Measurements from ENCODE around the gene PDCL2. TPM values are rescaled to one million over a fixed set of nuclear protein-coding genes. Genes with fewer than 3 reads are reported as not detected.

The PDCL2 gene
- total and polyA plus RNA-seq, 9 of the 15 experiments (the other 6 are each of a cell fraction or from before 2014, with no cell fraction given): 0.62 to 2.5 (median 1.2) TPM

- peak; percentile 10; the same call in 1 of the 2 replicates for TF ChIP-seq ZNF644 (tag; IDR thresholded peaks at IDR 0.05; ENCODE audit: low read depth)
- TF ChIP-seq HNRNPUL1 (IDR thresholded peaks at IDR 0.05; ENCODE audit: low read length): no peak
- TF ChIP-seq L3MBTL2 (IDR thresholded peaks at IDR 0.05): no peak
- TF ChIP-seq, protein P1, sequence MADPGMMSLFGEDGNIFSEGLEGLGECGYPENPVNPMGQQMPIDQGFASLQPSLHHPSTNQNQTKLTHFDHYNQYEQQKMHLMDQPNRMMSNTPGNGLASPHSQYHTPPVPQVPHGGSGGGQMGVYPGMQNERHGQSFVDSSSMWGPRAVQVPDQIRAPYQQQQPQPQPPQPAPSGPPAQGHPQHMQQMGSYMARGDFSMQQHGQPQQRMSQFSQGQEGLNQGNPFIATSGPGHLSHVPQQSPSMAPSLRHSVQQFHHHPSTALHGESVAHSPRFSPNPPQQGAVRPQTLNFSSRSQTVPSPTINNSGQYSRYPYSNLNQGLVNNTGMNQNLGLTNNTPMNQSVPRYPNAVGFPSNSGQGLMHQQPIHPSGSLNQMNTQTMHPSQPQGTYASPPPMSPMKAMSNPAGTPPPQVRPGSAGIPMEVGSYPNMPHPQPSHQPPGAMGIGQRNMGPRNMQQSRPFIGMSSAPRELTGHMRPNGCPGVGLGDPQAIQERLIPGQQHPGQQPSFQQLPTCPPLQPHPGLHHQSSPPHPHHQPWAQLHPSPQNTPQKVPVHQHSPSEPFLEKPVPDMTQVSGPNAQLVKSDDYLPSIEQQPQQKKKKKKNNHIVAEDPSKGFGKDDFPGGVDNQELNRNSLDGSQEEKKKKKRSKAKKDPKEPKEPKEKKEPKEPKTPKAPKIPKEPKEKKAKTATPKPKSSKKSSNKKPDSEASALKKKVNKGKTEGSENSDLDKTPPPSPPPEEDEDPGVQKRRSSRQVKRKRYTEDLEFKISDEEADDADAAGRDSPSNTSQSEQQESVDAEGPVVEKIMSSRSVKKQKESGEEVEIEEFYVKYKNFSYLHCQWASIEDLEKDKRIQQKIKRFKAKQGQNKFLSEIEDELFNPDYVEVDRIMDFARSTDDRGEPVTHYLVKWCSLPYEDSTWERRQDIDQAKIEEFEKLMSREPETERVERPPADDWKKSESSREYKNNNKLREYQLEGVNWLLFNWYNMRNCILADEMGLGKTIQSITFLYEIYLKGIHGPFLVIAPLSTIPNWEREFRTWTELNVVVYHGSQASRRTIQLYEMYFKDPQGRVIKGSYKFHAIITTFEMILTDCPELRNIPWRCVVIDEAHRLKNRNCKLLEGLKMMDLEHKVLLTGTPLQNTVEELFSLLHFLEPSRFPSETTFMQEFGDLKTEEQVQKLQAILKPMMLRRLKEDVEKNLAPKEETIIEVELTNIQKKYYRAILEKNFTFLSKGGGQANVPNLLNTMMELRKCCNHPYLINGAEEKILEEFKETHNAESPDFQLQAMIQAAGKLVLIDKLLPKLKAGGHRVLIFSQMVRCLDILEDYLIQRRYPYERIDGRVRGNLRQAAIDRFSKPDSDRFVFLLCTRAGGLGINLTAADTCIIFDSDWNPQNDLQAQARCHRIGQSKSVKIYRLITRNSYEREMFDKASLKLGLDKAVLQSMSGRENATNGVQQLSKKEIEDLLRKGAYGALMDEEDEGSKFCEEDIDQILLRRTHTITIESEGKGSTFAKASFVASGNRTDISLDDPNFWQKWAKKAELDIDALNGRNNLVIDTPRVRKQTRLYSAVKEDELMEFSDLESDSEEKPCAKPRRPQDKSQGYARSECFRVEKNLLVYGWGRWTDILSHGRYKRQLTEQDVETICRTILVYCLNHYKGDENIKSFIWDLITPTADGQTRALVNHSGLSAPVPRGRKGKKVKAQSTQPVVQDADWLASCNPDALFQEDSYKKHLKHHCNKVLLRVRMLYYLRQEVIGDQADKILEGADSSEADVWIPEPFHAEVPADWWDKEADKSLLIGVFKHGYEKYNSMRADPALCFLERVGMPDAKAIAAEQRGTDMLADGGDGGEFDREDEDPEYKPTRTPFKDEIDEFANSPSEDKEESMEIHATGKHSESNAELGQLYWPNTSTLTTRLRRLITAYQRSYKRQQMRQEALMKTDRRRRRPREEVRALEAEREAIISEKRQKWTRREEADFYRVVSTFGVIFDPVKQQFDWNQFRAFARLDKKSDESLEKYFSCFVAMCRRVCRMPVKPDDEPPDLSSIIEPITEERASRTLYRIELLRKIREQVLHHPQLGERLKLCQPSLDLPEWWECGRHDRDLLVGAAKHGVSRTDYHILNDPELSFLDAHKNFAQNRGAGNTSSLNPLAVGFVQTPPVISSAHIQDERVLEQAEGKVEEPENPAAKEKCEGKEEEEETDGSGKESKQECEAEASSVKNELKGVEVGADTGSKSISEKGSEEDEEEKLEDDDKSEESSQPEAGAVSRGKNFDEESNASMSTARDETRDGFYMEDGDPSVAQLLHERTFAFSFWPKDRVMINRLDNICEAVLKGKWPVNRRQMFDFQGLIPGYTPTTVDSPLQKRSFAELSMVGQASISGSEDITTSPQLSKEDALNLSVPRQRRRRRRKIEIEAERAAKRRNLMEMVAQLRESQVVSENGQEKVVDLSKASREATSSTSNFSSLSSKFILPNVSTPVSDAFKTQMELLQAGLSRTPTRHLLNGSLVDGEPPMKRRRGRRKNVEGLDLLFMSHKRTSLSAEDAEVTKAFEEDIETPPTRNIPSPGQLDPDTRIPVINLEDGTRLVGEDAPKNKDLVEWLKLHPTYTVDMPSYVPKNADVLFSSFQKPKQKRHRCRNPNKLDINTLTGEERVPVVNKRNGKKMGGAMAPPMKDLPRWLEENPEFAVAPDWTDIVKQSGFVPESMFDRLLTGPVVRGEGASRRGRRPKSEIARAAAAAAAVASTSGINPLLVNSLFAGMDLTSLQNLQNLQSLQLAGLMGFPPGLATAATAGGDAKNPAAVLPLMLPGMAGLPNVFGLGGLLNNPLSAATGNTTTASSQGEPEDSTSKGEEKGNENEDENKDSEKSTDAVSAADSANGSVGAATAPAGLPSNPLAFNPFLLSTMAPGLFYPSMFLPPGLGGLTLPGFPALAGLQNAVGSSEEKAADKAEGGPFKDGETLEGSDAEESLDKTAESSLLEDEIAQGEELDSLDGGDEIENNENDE (IDR thresholded peaks at IDR 0.05; ENCODE audit: low read depth, low read length): no peak
- no peak for TF ChIP-seq LARP7 (IDR thresholded peaks at IDR 0.05)
- TF ChIP-seq KDM1A (IDR thresholded peaks at IDR 0.05): peak; percentile 55 to 64; a peak in 2 of 4 replicates
- TF ChIP-seq, protein P2, sequence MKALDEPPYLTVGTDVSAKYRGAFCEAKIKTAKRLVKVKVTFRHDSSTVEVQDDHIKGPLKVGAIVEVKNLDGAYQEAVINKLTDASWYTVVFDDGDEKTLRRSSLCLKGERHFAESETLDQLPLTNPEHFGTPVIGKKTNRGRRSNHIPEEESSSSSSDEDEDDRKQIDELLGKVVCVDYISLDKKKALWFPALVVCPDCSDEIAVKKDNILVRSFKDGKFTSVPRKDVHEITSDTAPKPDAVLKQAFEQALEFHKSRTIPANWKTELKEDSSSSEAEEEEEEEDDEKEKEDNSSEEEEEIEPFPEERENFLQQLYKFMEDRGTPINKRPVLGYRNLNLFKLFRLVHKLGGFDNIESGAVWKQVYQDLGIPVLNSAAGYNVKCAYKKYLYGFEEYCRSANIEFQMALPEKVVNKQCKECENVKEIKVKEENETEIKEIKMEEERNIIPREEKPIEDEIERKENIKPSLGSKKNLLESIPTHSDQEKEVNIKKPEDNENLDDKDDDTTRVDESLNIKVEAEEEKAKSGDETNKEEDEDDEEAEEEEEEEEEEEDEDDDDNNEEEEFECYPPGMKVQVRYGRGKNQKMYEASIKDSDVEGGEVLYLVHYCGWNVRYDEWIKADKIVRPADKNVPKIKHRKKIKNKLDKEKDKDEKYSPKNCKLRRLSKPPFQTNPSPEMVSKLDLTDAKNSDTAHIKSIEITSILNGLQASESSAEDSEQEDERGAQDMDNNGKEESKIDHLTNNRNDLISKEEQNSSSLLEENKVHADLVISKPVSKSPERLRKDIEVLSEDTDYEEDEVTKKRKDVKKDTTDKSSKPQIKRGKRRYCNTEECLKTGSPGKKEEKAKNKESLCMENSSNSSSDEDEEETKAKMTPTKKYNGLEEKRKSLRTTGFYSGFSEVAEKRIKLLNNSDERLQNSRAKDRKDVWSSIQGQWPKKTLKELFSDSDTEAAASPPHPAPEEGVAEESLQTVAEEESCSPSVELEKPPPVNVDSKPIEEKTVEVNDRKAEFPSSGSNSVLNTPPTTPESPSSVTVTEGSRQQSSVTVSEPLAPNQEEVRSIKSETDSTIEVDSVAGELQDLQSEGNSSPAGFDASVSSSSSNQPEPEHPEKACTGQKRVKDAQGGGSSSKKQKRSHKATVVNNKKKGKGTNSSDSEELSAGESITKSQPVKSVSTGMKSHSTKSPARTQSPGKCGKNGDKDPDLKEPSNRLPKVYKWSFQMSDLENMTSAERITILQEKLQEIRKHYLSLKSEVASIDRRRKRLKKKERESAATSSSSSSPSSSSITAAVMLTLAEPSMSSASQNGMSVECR (CRISPR knock-in tag; IDR thresholded peaks at IDR 0.05): no peak
- peak; percentile 92 for TF ChIP-seq CEBPB (tag; IDR thresholded peaks at IDR 0.05)
- no peak for TF ChIP-seq E2F3 (CRISPR knock-in tag; IDR thresholded peaks at IDR 0.05)
- no peak for TF ChIP-seq MTA1 (IDR thresholded peaks at IDR 0.05; ENCODE audit: borderline replicate concordance)
- TF ChIP-seq PHF21A (IDR thresholded peaks at IDR 0.05; ENCODE audit: borderline replicate concordance, low read depth): no peak
- no peak for TF ChIP-seq MCM7 (IDR thresholded peaks at IDR 0.05)
- TF ChIP-seq SRSF1 (IDR thresholded peaks at IDR 0.05; ENCODE audit: low read depth, low read length): no peak
- no peak for TF ChIP-seq CHD1 (IDR thresholded peaks at IDR 0.05; ENCODE audit: low read length)
Measured at GRCh38 chr4:55545151-55545550, 46.9 kb downstream of the PDCL2 start (continued).

All from K562 (cell line).